HCT116 (cell line): ENCODE data around the gene GUCY2D.

ENCODE experiments used
- ELF1 ChIP-seq: IDR thresholded peaks from 2 replicates; pipeline ENCODE4 v1.6.1; 2012; ENCODE audit warnings: low read depth, borderline replicate concordance
- EZH2 ChIP-seq: fragments of 200-600 bp; sonication (generic); IDR thresholded peaks from 2 replicates; pipeline ENCODE4 v1.6.1; 2017; ENCODE audit warnings: antibody characterized with exemption, mixed run types
- REST ChIP-seq: IDR thresholded peaks from 2 replicates; pipeline ENCODE4 v1.6.1; 2012; ENCODE audit warnings: low read depth
- TCF7L2 ChIP-seq: IDR thresholded peaks from 2 replicates; pipeline ENCODE4 v1.7.0; 2011; ENCODE audit warnings: borderline replicate concordance, inconsistent platforms; ENCODE audit not compliant: insufficient read depth, insufficient read length; ENCODE audit errors: extremely low read depth
- YY1 ChIP-seq: IDR thresholded peaks from 2 replicates; pipeline ENCODE4 v1.6.1; 2011; ENCODE audit warnings: low read length, low read depth, moderate library complexity, mild to moderate bottlenecking; ENCODE audit not compliant: insufficient replicate concordance; ENCODE audit errors: extremely low read depth
- ZNF274 ChIP-seq: fragments of 200-500 bp; sonication (Bioruptor generic); IDR thresholded peaks from 2 replicates; pipeline ENCODE4 v1.6.1; 2014; ENCODE audit warnings: mild to moderate bottlenecking, low read depth, low read length, inconsistent platforms
- TF ChIP-seq, protein P1 (sequence below): IDR thresholded peaks from 2 replicates; pipeline ENCODE4 v1.6.1; 2011; ENCODE audit warnings: mild to moderate bottlenecking, low read length, moderate library complexity; ENCODE audit not compliant: insufficient replicate concordance; ENCODE audit errors: extremely low read depth
- TF ChIP-seq, protein P2 (sequence below), 3 experiments: fragments of 200-600 bp in 1 of 3; sonication (generic) in 1 of 3; IDR thresholded peaks in 2 of 3; conservative IDR thresholded peaks in 1 of 3; 2 replicates each; pipeline ENCODE4 v1.5.1; 2012 to 2017; ENCODE audit warnings: low read depth in 2 of 3, low read length in 2 of 3, antibody characterized with exemption in 1 of 3, borderline replicate concordance in 1 of 3, control low read depth in 1 of 3, mild to moderate bottlenecking in 1 of 3, mixed read lengths in 1 of 3, mixed run types in 1 of 3, moderate library complexity in 1 of 3; ENCODE audit not compliant: insufficient read depth in 1 of 3

GRCh38 chr17:8002721-8003593, 542 bp downstream of the GUCY2D start:
- TF ChIP-seq, protein P1, sequence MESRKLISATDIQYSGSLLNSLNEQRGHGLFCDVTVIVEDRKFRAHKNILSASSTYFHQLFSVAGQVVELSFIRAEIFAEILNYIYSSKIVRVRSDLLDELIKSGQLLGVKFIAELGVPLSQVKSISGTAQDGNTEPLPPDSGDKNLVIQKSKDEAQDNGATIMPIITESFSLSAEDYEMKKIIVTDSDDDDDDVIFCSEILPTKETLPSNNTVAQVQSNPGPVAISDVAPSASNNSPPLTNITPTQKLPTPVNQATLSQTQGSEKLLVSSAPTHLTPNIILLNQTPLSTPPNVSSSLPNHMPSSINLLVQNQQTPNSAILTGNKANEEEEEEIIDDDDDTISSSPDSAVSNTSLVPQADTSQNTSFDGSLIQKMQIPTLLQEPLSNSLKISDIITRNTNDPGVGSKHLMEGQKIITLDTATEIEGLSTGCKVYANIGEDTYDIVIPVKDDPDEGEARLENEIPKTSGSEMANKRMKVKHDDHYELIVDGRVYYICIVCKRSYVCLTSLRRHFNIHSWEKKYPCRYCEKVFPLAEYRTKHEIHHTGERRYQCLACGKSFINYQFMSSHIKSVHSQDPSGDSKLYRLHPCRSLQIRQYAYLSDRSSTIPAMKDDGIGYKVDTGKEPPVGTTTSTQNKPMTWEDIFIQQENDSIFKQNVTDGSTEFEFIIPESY: no peak
- TF ChIP-seq, protein P2, sequence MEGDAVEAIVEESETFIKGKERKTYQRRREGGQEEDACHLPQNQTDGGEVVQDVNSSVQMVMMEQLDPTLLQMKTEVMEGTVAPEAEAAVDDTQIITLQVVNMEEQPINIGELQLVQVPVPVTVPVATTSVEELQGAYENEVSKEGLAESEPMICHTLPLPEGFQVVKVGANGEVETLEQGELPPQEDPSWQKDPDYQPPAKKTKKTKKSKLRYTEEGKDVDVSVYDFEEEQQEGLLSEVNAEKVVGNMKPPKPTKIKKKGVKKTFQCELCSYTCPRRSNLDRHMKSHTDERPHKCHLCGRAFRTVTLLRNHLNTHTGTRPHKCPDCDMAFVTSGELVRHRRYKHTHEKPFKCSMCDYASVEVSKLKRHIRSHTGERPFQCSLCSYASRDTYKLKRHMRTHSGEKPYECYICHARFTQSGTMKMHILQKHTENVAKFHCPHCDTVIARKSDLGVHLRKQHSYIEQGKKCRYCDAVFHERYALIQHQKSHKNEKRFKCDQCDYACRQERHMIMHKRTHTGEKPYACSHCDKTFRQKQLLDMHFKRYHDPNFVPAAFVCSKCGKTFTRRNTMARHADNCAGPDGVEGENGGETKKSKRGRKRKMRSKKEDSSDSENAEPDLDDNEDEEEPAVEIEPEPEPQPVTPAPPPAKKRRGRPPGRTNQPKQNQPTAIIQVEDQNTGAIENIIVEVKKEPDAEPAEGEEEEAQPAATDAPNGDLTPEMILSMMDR (IDR thresholded peaks at IDR 0.05 in 2 of 3, conservative IDR thresholded peaks at IDR 0.05 in 1 of 3; ENCODE audit: borderline replicate concordance in 1 of 3, insufficient read depth in 1 of 3, low read depth in 2 of 3, low read length in 2 of 3): no peak
- no peak for TF ChIP-seq REST
- no peak for TF ChIP-seq ZNF274
- TF ChIP-seq YY1: no peak
- TF ChIP-seq EZH2: no peak
- TF ChIP-seq TCF7L2: no peak
- TF ChIP-seq ELF1: no peak
